HTERT RPE-1 (cell line): Measurements from ENCODE around the gene POU2F2.

Experiments used
- in situ Hi-C: fragments of 300-500 bp; cut with MboI; formaldehyde crosslinking; loops from 4 replicates; pipeline ENCODE4 v1.14.3; 2020; ENCODE audit warnings: low sequenced_read_pairs

POU2F2 gene

DNA sequence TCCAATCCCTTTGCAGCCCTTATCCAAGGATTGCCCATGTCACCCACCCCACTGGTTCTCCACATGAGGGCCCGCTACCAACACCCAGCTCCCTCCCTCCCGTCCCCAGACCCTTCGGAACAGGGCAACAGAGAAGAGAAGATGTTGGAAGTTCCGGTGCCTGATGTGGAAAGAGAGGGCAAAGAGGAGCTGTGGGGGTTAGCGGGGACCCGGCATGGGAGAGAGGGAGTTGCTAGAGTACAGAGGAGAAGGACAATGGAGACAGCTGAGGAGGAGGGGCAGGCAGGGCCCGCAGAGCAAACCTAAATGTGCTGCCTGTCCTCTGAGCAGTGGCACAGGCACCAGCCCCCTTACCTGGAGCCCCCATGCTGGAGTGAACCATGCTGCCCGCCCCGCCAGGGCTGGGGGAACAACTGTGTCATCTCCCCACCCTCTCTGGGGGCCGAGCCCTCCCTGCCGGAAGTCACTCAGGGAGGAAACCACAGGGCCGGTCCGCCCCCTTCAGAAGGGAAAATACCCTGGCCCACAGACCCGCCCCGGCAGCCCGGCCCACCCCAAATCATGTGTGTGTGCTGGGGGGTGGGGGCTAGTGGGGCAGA, at the start of gene POU2F2:
TSS of gene POU2F2 (minus strand) at position 417 of the 599 bp plus-strand sequence. CDS start at position 382, 35 bp downstream.
- in situ Hi-C loops, result no loop called here

DNA sequence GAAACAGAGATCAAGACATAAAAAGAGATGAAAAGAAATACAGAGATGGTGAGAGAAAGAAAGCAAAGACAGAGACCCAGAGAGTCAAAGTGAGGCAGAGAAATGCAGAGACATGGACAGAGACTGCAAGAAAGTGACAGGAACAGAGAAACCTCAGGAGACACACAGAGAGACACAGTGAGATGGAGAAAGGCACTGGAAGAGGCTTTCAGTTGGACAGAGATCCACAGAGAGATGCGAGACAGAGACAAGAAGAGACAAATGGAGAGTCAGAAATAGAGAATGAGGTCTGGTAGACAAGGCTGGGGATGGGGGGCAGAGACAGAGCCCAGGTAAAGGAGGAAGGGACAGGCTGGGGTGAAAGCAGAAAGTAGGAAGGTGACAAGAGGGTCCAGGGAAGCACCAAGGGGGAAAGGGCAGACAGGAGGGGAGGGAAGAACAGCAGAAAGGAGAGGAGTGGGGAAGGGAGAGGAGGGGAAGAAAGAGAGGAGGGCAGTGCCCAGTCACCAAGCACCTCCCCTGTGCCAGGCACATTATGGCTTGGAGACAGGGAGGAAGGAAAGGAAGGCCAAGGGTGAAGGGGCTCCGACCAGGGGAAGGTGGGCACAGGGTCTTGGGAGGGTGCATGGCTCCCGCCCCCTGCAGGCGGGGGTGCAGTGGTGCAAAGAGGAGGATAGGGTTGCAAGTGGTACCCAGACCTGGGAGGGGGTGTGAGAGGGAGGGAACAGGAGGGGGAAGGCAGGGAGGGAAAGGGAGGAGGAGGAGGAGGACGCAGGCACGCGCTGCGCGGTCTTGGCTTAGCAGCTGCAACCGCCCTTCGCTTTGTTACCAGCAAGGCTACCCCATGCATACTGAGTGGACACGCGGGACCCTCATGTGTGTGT, 46.8 kb upstream of the POU2F2 start:
- in situ Hi-C loops, result no loop called here

GRCh38 chr19:42177686-42178019, 45.4 kb upstream of the POU2F2 start:
- in situ Hi-C loops, result no loop called here

DNA sequence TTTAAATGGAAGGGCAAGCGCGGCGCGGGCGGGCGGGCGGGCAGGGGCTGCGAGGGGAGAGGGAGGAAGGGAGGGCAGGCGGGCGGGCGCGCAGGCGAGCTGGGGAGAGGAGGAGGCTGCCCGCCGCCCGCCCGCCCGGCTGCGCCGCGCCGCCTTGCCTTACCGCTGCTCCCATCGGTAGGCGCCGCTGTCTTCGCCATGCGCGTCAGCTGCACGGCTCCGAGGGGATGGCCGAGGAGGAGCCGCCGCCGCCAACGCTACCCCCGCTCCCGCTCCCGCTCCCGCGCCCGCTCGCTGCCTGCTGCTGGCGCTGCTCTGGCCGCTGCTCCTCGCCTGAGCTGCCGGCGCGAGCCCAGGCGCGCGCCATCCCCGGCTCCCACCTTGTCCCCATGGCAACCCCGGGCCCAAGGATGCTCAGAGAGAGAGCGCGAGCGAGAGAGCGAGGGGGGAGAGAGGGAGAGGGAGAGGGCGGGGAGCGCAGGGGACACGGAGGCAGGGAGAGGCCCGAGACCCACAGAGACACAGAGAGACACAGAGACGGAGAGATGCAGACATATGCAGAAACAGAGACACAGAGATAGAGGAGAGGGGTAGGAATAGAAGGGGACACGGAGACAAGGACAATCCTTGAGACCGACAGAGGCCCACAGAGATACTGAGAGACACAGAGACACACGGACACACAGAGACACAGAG, 44.9 kb upstream of the POU2F2 start:
- in situ Hi-C loops, result no loop called here

- in situ Hi-C loops, result no loop called here
Measured at GRCh38 chr19:42176649-42176989, 44.4 kb upstream of the POU2F2 start.

DNA sequence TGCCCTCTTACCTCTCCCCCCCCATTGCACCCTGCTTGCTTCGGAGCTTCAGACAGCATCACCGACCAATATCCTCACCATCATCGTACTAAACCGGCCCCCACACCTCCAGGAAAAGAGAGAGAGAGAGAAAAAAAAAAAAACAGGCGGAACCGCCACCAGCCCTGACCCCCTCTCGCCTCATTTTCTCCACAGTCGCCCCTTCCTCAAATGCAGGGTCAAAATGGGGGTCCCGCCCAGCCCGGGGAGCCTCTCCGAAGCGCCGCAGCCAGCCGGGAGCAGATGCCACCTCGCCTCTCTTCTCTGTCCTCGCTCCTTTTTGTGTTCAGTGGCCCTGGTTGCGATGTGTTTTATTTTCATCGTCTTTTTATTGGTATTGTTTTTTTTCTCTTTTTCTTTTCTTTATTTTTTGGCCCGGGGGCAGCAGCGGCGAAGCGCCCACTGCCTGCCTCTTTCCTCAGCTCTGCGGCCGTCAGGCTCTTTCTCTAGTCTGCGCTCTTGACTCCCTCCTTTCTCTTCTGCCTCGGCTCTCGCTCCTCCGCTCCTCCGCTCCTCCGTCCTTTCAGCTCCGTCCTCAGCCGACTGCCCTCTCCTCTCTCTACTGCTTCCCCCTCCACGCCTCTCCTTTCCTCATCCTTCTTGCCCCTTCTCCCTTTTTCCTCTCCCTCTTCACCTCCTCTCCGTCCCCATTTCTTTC, 43.9 kb upstream of the POU2F2 start:
- in situ Hi-C loops, result no loop called here

GRCh38 chr19:42174958-42175734, 42.9 kb upstream of the POU2F2 start:
- in situ Hi-C loops, result no loop called here

DNA sequence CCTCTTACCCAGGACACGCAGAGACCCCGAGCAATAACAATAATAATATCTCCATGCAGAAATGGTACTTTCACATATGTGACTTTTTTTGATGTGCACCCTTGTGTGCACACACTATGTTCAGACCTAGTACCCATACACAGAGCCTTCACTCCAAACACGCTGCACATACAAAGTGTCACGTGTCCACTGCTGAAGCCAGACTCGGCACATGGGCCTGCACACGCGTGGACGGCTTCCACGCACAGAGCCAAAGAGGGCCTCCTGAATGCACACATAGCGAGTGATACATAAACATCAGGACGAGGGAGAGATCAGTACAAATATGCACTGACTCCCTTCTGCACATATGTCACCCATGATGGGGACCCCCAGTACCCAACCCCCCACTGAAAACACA, 41.9 kb upstream of the POU2F2 start:
- in situ Hi-C loops, result no loop called here

- in situ Hi-C loops, result no loop called here
Measured at GRCh38 chr19:42173695-42174094, 41.4 kb upstream of the POU2F2 start.

GRCh38 chr19:42172261-42172660, 40.0 kb upstream of the POU2F2 start:
- in situ Hi-C loops, result no loop called here

- in situ Hi-C loops, result no loop called here
Measured at GRCh38 chr19:42170715-42171114, 38.5 kb upstream of the POU2F2 start.

GRCh38 chr19:42169486-42170413, 37.5 kb upstream of the POU2F2 start:
- in situ Hi-C loops, result no loop called here

DNA sequence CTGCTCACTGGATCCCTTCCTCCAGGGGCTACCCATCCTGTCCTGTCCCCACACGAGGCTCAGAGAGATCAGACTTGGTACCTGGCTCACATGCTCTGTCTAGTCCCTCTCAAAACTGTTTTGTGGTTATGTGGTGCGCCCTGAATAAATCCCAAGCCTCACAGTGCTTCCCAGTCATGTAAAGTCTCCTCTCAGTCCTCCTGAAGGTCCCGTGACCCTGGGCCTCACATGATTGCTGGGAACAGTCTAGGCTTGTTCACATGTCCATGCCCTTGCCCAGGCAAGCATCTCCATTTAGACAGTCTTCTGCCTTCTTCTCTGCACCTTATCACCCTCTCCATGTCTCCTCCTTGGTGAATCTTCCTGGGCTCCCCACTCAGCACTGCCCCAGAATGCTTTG, 36.0 kb upstream of the POU2F2 start:
- in situ Hi-C loops, result no loop called here

DNA sequence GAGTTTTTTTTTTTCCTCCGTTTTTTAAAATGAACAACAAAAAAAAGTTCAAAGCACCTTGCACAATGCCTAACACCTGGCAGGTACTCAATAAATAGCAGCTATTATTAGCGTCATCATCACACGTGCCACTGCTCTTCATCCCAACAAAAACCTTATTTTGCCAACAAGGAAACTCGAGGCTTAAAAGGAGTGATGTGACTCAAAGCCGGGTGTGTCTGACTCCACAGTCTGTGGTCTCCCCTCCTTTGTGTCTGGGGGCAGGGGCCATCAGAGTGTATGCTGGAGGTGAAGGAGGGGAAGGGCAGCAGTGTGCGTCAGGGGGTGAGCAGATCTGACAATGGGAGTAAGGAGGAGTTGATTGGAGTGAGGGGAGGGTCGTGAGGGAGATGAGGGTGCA, 34.1 kb upstream of the POU2F2 start:
- in situ Hi-C loops, result no loop called here

DNA sequence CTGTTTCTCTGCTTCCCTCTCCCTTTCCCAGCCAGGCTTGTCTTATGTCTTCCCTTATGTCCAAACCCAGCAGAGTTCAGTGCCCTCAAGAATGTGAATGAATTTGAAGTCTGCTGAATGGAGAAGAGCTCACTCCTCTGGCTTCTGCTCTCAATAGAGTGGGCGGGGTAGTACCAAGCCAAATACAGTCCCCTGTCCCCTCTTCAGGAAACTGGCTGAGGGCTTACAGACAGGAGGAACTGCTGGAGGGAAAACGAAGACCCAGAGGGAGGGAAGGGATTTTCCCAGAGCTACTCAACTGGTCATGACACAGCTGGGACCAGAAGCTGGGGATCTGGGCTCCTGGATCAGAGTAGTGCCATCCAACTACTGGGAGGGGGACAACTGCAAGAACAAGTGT, 32.9 kb upstream of the POU2F2 start:
- in situ Hi-C loops, result no loop called here

DNA sequence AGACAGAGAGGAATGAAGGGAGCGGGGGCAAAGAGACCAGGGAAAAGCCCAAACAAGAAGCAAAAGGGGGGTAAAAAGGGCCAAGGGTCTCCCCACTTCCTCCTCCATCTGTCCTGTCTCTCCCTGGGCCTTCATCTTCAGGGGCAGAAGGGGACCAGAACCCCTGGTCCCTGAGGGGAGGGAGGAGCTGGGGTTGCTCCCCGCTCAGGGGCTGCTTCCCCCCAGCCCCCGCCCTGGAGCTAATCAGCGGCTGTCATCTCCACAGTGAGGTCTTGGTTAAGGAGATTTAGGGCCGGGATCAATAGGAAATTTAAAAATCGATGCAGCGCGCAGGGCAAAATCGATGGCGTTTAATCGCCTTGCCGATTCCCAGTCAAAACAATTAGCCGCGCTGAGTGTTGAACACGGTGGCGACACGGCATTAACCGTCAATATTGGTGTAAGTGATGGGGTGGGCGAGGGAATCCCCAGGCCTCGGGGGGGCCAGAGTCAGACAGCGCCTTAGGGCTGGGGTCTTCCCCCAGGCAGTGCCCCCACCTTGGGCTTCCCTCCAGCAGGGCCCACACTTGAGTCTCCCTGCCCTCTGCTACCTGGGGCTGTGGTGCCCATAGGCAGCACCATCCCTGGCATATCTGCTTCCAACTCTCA, 29.5 kb upstream of the POU2F2 start:
- in situ Hi-C loops, result no loop called here

- in situ Hi-C loops, result no loop called here
Measured at GRCh38 chr19:42159942-42160341, 27.7 kb upstream of the POU2F2 start.

DNA sequence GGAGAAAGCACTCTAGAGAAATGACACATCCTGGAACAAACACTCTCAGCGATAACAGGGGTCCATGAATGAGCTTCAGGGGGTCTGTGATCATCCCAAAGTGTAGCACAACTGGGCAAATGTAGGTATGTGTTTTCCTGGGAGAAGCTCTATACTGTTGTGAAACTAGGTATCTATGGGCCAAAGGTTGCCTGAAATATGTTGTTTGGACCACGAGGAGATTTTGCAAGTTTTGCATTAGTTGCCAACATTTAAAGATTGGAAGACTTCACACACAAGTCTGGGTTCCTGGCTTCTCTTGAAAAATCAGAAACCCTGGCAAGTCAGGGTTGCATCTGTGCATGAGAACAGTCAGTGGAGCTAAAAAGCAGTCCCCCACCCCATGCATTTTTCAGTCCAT, 26.7 kb upstream of the POU2F2 start:
- in situ Hi-C loops, result no loop called here

DNA sequence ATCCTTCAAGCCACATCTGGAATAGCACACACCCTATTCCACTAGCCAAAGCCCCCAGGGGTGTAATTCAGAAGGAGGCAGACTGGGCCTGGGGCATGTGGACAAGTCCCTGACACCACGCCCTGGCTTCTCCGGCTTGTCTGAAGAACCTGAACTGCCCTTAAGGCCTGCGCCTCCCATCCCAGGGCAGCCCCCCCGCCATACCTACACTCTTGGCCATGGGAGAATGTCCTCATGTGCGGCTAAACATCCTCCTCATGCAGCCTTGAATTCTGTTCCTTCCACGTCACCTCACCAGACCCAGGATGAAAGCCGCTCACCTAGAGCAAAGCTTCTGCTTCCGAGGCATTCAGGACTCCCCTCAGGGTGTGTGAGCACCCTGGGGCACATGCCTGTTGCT, 24.3 kb upstream of the POU2F2 start:
- in situ Hi-C loops, result no loop called here
